ENCODE measurements around the gene DPCD.

- TF ChIP-seq, protein P1, sequence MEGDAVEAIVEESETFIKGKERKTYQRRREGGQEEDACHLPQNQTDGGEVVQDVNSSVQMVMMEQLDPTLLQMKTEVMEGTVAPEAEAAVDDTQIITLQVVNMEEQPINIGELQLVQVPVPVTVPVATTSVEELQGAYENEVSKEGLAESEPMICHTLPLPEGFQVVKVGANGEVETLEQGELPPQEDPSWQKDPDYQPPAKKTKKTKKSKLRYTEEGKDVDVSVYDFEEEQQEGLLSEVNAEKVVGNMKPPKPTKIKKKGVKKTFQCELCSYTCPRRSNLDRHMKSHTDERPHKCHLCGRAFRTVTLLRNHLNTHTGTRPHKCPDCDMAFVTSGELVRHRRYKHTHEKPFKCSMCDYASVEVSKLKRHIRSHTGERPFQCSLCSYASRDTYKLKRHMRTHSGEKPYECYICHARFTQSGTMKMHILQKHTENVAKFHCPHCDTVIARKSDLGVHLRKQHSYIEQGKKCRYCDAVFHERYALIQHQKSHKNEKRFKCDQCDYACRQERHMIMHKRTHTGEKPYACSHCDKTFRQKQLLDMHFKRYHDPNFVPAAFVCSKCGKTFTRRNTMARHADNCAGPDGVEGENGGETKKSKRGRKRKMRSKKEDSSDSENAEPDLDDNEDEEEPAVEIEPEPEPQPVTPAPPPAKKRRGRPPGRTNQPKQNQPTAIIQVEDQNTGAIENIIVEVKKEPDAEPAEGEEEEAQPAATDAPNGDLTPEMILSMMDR (IDR thresholded peaks at IDR 0.05; ENCODE audit: control extremely low read depth in 1 of 3, insufficient read depth in 1 of 3, low read depth in 1 of 3, low read length in 3 of 3), result no peak
- TF ChIP-seq EP300 (IDR thresholded peaks at IDR 0.05; ENCODE audit: borderline replicate concordance in 1 of 2, low read depth in 2 of 2, low read length in 2 of 2), result no peak
Measured at GRCh38 chr10:101564490-101564991, 23.6 kb upstream of the DPCD start.

All from H1 (cell line).